T1000 (cell line): ENCODE measurements around the gene CYP46A1.
"Not testable (repeated sequence)": the region's sequence is repeated elsewhere in the genome, so short reads cannot be mapped to it uniquely, and the experiment has no call there.

Experiments
- DNase-seq: peaks from one replicate; lab custom pipeline; 2025; ENCODE audit warnings: mixed read lengths; lab: John Stamatoyannopoulos, UW

Gene CYP46A1

GRCh38 chr14:99657645-99658155, 26.4 kb upstream of the CYP46A1 start:
- no peak for DNase-seq

- DNase-seq, result no peak
Observed at GRCh38 chr14:99658218-99658845, 25.8 kb upstream of the CYP46A1 start.

- DNase-seq, result no peak
Observed at GRCh38 chr14:99659333-99659741, 24.8 kb upstream of the CYP46A1 start.

- no peak for DNase-seq
Observed at GRCh38 chr14:99660006-99660566, 24.0 kb upstream of the CYP46A1 start.

GRCh38 chr14:99660794-99661193, 23.3 kb upstream of the CYP46A1 start:
- DNase-seq, result no peak

GRCh38 chr14:99661206-99661605, 22.9 kb upstream of the CYP46A1 start:
- DNase-seq, result not testable (repeated sequence)

- no peak for DNase-seq
Observed at GRCh38 chr14:99662846-99663245, 21.3 kb upstream of the CYP46A1 start.

- no peak for DNase-seq
Observed at GRCh38 chr14:99663386-99664057, 20.6 kb upstream of the CYP46A1 start.

- no peak for DNase-seq
Observed at GRCh38 chr14:99664058-99664936, 19.8 kb upstream of the CYP46A1 start.

GRCh38 chr14:99664937-99665273, 19.2 kb upstream of the CYP46A1 start:
- no peak for DNase-seq

GRCh38 chr14:99666533-99666932, 17.6 kb upstream of the CYP46A1 start:
- DNase-seq, result no peak

GRCh38 chr14:99667045-99667444, 17.1 kb upstream of the CYP46A1 start:
- DNase-seq, result no peak

GRCh38 chr14:99667821-99668220, 16.3 kb upstream of the CYP46A1 start:
- no peak for DNase-seq

GRCh38 chr14:99668307-99669295, 15.5 kb upstream of the CYP46A1 start:
- no peak for DNase-seq

GRCh38 chr14:99670361-99671234, 13.5 kb upstream of the CYP46A1 start:
- DNase-seq, result no peak

GRCh38 chr14:99671235-99672224, 12.6 kb upstream of the CYP46A1 start:
- DNase-seq, result no peak

- no peak for DNase-seq
Observed at GRCh38 chr14:99672506-99673304, 11.4 kb upstream of the CYP46A1 start.
